Mesodermal cell (in vitro differentiated cells): ENCODE results near the gene VIPR2.
"Not testable (repeated sequence)": the region's sequence is repeated elsewhere in the genome, so short reads cannot be mapped to it uniquely, and the experiment has no call there.

Experiments
- H3K27ac ChIP-seq: 2 replicates; pipeline ENCODE4 v1.7.0; 2013; ENCODE audit warnings: mild to moderate bottlenecking, low read depth, low read length, moderate library complexity; ENCODE audit not compliant: severe bottlenecking
- H3K36me3 ChIP-seq: 2 replicates; pipeline ENCODE4 v1.7.1; 2013; ENCODE audit warnings: mild to moderate bottlenecking, low read length, moderate library complexity; ENCODE audit not compliant: control insufficient read depth, insufficient read depth
- H3K4me1 ChIP-seq: one replicate; pipeline ENCODE4 v1.7.1; 2013; ENCODE audit warnings: mild to moderate bottlenecking, low read length; ENCODE audit not compliant: insufficient read depth, control insufficient read depth, poor library complexity, severe bottlenecking
- H3K4me3 ChIP-seq: 2 replicates; pipeline ENCODE4 v1.7.0; 2013; ENCODE audit warnings: low read length, control low read depth, mild to moderate bottlenecking; ENCODE audit not compliant: insufficient read depth, poor library complexity, severe bottlenecking; ENCODE audit errors: extremely low read depth
- H3K9me3 ChIP-seq: 2 replicates; pipeline ENCODE4 v1.7.1; 2013; ENCODE audit warnings: mild to moderate bottlenecking, low read length, moderate library complexity; ENCODE audit not compliant: control insufficient read depth
- WGBS, 2 experiments: methylation state at CpG; one replicate each; pipeline ENCODE4 v1.1.5; 2013; ENCODE audit warnings: missing lambda C conversion rate in 2 of 2; ENCODE audit not compliant: insufficient coverage in 2 of 2; 5-methylcytosine and 5-hydroxymethylcytosine counted together

VIPR2 gene

GRCh38 chr7:158994687-158995086, 150.0 kb downstream of the VIPR2 start:
- WGBS, 2 experiments, result 84 to 88% methylated on average over 4 to 6 of the region's 6 CpGs

GRCh38 chr7:158993591-158993990, 151.1 kb downstream of the VIPR2 start:
- Histone ChIP-seq H3K36me3 (no peaks in the 10 kb centered on the region), H3K27ac (no peak overlapping the region), H3K4me3 (no peak overlapping the region), H3K4me1 (no peaks in the 10 kb centered on the region), H3K9me3 (no peaks in the 10 kb centered on the region)
- 90 to 95% methylated on average over 9 to 10 of the region's 12 CpGs for WGBS, 2 experiments

More at GRCh38 chr7:158994687-158995086, 150.0 kb downstream of the VIPR2 start:
- Histone ChIP-seq H3K36me3 (no peaks in the 10 kb centered on the region), H3K4me3 (no peak overlapping the region), H3K27ac (no peak overlapping the region), H3K9me3 (no peaks in the 10 kb centered on the region), H3K4me1 (no peaks in the 10 kb centered on the region)

GRCh38 chr7:158992759-158993158, 151.9 kb downstream of the VIPR2 start:
- Histone ChIP-seq H3K4me1 (no peaks in the 10 kb centered on the region), H3K36me3 (no peaks in the 10 kb centered on the region), H3K4me3 (no peak overlapping the region), H3K9me3 (peaks cover 6% of the 10 kb centered on the region), H3K27ac (no peak overlapping the region)
- 34 to 43% methylated on average over 23 of the region's 28 CpGs for WGBS, 2 experiments

GRCh38 chr7:158991824-158992621, 152.6 kb downstream of the VIPR2 start:
- WGBS, 2 experiments, result 54 to 72% methylated on average over 8 to 12 of the region's 21 CpGs
- Histone ChIP-seq H3K4me1 (no peaks in the 10 kb centered on the region), H3K36me3 (no peaks in the 10 kb centered on the region), H3K9me3 (peaks cover 9% of the 10 kb centered on the region), H3K4me3 (no peak overlapping the region), H3K27ac (no peak overlapping the region)

GRCh38 chr7:158988996-158989395, 155.7 kb downstream of the VIPR2 start:
- no peak overlapping the region for H3K27ac ChIP-seq
- peaks cover 10% of the 10 kb centered on the region for H3K9me3 ChIP-seq
- no peaks in the 10 kb centered on the region for H3K4me1 ChIP-seq
- no peaks in the 10 kb centered on the region for H3K36me3 ChIP-seq
- H3K4me3 ChIP-seq, result no peak overlapping the region
- 56 to 61% methylated on average over 2 of the region's 2 CpGs for WGBS, 2 experiments

GRCh38 chr7:158988302-158988862, 156.3 kb downstream of the VIPR2 start:
- H3K27ac ChIP-seq, result no peak overlapping the region
- 54 to 61% methylated on average over 2 of the region's 2 CpGs for WGBS, 2 experiments

GRCh38 chr7:158987691-158988090, 157.0 kb downstream of the VIPR2 start:
- 14 to 45% methylated on average over 1 of the region's 1 CpG for WGBS, 2 experiments
- Histone ChIP-seq H3K36me3 (no peaks in the 10 kb centered on the region), H3K27ac (no peak overlapping the region), H3K4me3 (no peak overlapping the region), H3K4me1 (no peaks in the 10 kb centered on the region), H3K9me3 (peaks cover 23% of the 10 kb centered on the region)

More at GRCh38 chr7:158988302-158988862, 156.3 kb downstream of the VIPR2 start:
- Histone ChIP-seq H3K4me1 (no peaks in the 10 kb centered on the region), H3K4me3 (no peak overlapping the region), H3K9me3 (peaks cover 16% of the 10 kb centered on the region), H3K36me3 (no peaks in the 10 kb centered on the region)

GRCh38 chr7:158985583-158985982, 159.1 kb downstream of the VIPR2 start:
- no peaks in the 10 kb centered on the region for H3K4me1 ChIP-seq
- no peak overlapping the region for H3K27ac ChIP-seq
- H3K9me3 ChIP-seq, result peaks cover 40% of the 10 kb centered on the region
- no peaks in the 10 kb centered on the region for H3K36me3 ChIP-seq
- H3K4me3 ChIP-seq, result no peak overlapping the region
- WGBS, 2 experiments, result 58 to 65% methylated on average over 4 of the region's 4 CpGs

- H3K4me1 ChIP-seq, H3K27ac ChIP-seq, H3K4me3 ChIP-seq, H3K36me3 ChIP-seq: not testable (repeated sequence)
- WGBS, 2 experiments, result 67 to 100% methylated on average over 1 to 2 of the region's 2 CpGs
- H3K9me3 ChIP-seq, result peaks cover 47% of the 10 kb centered on the region
Measured at GRCh38 chr7:158984007-158984406, 160.7 kb downstream of the VIPR2 start.

GRCh38 chr7:158982080-158982479, 162.6 kb downstream of the VIPR2 start:
- H3K9me3 ChIP-seq, result peaks cover 39% of the 10 kb centered on the region
- not testable (repeated sequence) for H3K36me3 ChIP-seq, H3K27ac ChIP-seq, H3K4me3 ChIP-seq, H3K4me1 ChIP-seq
- WGBS, 2 experiments, result 62 to 63% methylated on average over 7 of the region's 15 CpGs
